ENCODE data around the gene PHACTR1.

GRCh38 chr6:13294499-13295069, 578.0 kb downstream of the PHACTR1 start:
- TF ChIP-seq ZNF780A (CRISPR knock-in tag; IDR thresholded peaks at IDR 0.05) (no peak), ZNF3 (CRISPR knock-in tag; IDR thresholded peaks at IDR 0.05) (no peak), TAF1 (IDR thresholded peaks at IDR 0.05; ENCODE audit: control insufficient read depth, extremely low read depth, insufficient read depth, low read length, severe bottlenecking) (no peak), ZNF431 (CRISPR knock-in tag; IDR thresholded peaks at IDR 0.05) (no peak), JUN (IDR thresholded peaks at IDR 0.05; ENCODE audit: borderline replicate concordance, low read depth, low read length) (no peak), JUN (CRISPR knock-in tag; IDR thresholded peaks at IDR 0.05; ENCODE audit: borderline replicate concordance) (no peak), NRF1 (conservative IDR thresholded peaks at IDR 0.05 in 1 of 2, IDR thresholded peaks at IDR 0.05 in 1 of 2) (no peak), TEAD4 (IDR thresholded peaks at IDR 0.05; ENCODE audit: low read length) (no peak), TEAD4 (CRISPR knock-in tag; IDR thresholded peaks at IDR 0.05; ENCODE audit: borderline replicate concordance) (no peak), ZNF184 (CRISPR knock-in tag; IDR thresholded peaks at IDR 0.05) (no peak), ZNF175 (CRISPR knock-in tag; IDR thresholded peaks at IDR 0.05; ENCODE audit: low read depth) (no peak), CTCF (IDR thresholded peaks at IDR 0.05 in 2 of 3, conservative IDR thresholded peaks at IDR 0.05 in 1 of 3; ENCODE audit: insufficient read depth in 2 of 3, low read depth in 1 of 3, low read length in 3 of 3) (no peak), SP1 (CRISPR knock-in tag; IDR thresholded peaks at IDR 0.05) (no peak), SMARCA4 (IDR thresholded peaks at IDR 0.05) (no peak), NR3C1 (CRISPR knock-in tag; IDR thresholded peaks at IDR 0.05) (no peak), THRB (CRISPR knock-in tag; conservative IDR thresholded peaks at IDR 0.05) (no peak)
